Osteoblast (primary cell): ENCODE data around the gene LRRC2. TPM values are rescaled to one million over a fixed set of nuclear protein-coding genes. Genes with fewer than 3 reads are reported as not detected.
"Not testable (repeated sequence)": the region's sequence is repeated elsewhere in the genome, so short reads cannot be mapped to it uniquely, and the experiment has no call there.

Source experiments
- DNase-seq: peaks from one replicate; pipeline ENCODE4 v3.0.0; 2011; ENCODE audit warnings: low spot score, mixed read lengths; ENCODE audit not compliant: insufficient read length; ENCODE audit errors: missing footprints
- H2AFZ ChIP-seq: 2 replicates; pipeline ENCODE4 v1.6.0; 2011; ENCODE audit warnings: mild to moderate bottlenecking, low read length
- H3K27ac ChIP-seq: 2 replicates; pipeline ENCODE4 v1.5.1; 2011; ENCODE audit warnings: mild to moderate bottlenecking, low read depth, low read length, moderate library complexity
- H3K27me3 ChIP-seq: 2 replicates; pipeline ENCODE4 v1.6.0; 2012; ENCODE audit warnings: mild to moderate bottlenecking, control low read depth, inconsistent platforms, low read length, moderate library complexity; ENCODE audit not compliant: insufficient read depth
- H3K36me3 ChIP-seq: 2 replicates; pipeline ENCODE4 v1.5.1; 2011; ENCODE audit warnings: mild to moderate bottlenecking, low read length, control low read depth, moderate library complexity; ENCODE audit not compliant: insufficient read depth
- H3K4me1 ChIP-seq: 2 replicates; pipeline ENCODE4 v1.5.1; 2011; ENCODE audit warnings: mild to moderate bottlenecking, low read length, control low read depth, moderate library complexity; ENCODE audit not compliant: insufficient read depth
- H3K4me2 ChIP-seq: 2 replicates; pipeline ENCODE4 v1.6.0; 2011; ENCODE audit warnings: mild to moderate bottlenecking, low read length; ENCODE audit not compliant: insufficient read depth
- H3K4me3 ChIP-seq: fragments of 200-600 bp; sonication (generic); 3 replicates; pipeline ENCODE4 v1.5.1; 2012; ENCODE audit warnings: mild to moderate bottlenecking, low read length, inconsistent platforms; ENCODE audit not compliant: insufficient read depth
- H3K79me2 ChIP-seq: 2 replicates; pipeline ENCODE4 v1.6.0; 2012; ENCODE audit warnings: mild to moderate bottlenecking, low read length, control low read depth, inconsistent platforms; ENCODE audit not compliant: insufficient read depth
- H3K9me3 ChIP-seq: 2 replicates; pipeline ENCODE4 v1.5.1; 2011; ENCODE audit warnings: low read depth, low read length, control low read depth
- H4K20me1 ChIP-seq: 2 replicates; pipeline ENCODE4 v1.6.0; 2012; ENCODE audit warnings: mild to moderate bottlenecking, low read length, control low read depth; ENCODE audit not compliant: insufficient read depth
- CTCF ChIP-seq: IDR thresholded peaks from 2 replicates; pipeline ENCODE4 v1.5.1; 2011; ENCODE audit warnings: mild to moderate bottlenecking, low read depth, low read length, moderate library complexity; ENCODE audit errors: extremely low read depth
- total RNA-seq: library from RNA; depleted of rRNA; stranded (reverse); fragments of >200 nt; gene quantifications from 2 replicates; pipeline ENCODE4 v1.2.3, GENCODE V29; 2012

The LRRC2 gene
- total RNA-seq, 1 donor = 5.1 TPM

DNA sequence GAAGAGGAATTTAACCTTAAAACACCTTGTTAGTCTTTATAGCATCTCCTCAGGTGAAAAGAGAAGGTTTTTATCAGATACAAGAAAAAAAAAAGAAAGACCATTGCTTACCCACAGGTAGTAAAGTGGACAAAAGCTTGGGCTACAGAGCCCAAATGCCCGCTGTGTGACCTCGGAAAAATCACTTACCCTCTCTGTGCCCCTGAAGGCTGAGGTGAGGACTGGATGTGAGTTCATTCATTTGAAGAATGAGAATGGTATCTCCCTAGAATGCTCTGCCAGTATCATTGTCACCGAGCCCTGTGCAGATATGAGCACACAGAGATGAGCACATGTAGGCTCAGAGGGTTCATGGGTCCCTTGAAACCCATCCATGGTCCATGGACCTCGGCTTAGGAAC, 28.6 kb upstream of the LRRC2 start:
- TF ChIP-seq CTCF = no peak
- H3K36me3 ChIP-seq = no peaks in the 10 kb centered on the region
- no peak overlapping the region for H3K27ac ChIP-seq
- H4K20me1 ChIP-seq = no peaks in the 10 kb centered on the region
- no peaks in the 10 kb centered on the region for H3K4me1 ChIP-seq
- H3K79me2 ChIP-seq = no peaks in the 10 kb centered on the region
- H3K9me3 ChIP-seq = no peaks in the 10 kb centered on the region
- H3K4me2 ChIP-seq = no peak overlapping the region
- H3K4me3 ChIP-seq = no peak overlapping the region
- DNase-seq = no peak
- H3K27me3 ChIP-seq = peaks cover 15% of the 10 kb centered on the region
- H2AFZ ChIP-seq = no peak overlapping the region

DNA sequence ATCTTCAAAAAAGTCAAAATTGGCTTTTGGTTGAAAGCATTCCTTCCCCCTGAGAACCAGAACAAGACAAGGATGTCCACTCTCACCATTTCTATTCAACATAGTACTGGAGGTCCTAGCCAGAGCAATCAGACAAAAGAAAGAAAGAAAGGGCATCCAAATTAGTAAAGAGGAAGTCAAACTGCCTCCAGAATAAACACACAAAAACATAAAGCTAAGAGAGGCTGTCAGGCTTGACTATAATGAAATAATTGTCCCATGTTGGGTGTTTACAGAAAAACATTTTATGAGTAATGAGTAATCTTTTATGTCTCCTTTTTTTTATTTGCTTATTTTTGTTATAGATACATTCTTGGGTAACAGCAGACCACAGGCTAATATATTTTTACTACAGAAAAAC, 27.9 kb upstream of the LRRC2 start:
- H4K20me1 ChIP-seq = no peaks in the 10 kb centered on the region
- no peak for DNase-seq
- no peaks in the 10 kb centered on the region for H3K9me3 ChIP-seq
- no peaks in the 10 kb centered on the region for H3K79me2 ChIP-seq
- H2AFZ ChIP-seq = no peak overlapping the region
- peaks cover 9% of the 10 kb centered on the region for H3K27me3 ChIP-seq
- H3K36me3 ChIP-seq = no peaks in the 10 kb centered on the region
- no peak for TF ChIP-seq CTCF
- no peak overlapping the region for H3K27ac ChIP-seq
- H3K4me3 ChIP-seq = no peak overlapping the region
- H3K4me1 ChIP-seq = no peaks in the 10 kb centered on the region
- H3K4me2 ChIP-seq = no peak overlapping the region

DNA sequence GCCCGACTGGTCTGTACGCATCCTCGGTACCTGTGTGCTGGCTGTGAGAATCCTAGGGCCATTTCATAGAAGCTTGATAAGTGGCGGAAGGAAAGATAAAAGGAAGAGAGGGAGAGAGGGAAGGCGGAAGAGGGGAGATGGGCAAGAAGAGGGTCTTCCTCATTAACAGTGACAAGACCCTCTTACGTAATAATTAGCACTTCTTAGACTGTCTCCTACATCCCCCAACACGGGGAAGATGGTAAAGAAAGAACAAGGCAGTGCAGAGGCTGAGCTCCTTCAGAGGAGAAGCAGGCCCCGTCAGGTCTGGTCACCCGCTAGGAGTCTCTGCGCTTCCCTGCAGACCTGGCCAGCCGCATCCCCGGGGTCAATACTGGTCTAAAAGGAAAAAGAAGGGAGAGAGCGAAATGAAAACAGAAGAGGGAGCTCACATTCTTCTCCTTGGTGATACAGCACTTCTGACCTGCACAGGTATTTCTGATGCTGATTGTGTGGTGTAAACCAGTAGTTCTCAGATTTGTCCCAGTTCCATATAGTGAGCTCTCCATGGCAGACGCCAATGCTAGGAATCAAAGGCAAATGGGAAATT, 27.3 kb upstream of the LRRC2 start:
- Histone ChIP-seq H3K4me2 (no peak overlapping the region), H3K4me3 (no peak overlapping the region), H3K27ac (no peak overlapping the region), H3K9me3 (no peaks in the 10 kb centered on the region), H2AFZ (no peak overlapping the region), H3K4me1 (no peaks in the 10 kb centered on the region), H4K20me1 (no peaks in the 10 kb centered on the region), H3K36me3 (no peaks in the 10 kb centered on the region), H3K79me2 (no peaks in the 10 kb centered on the region), H3K27me3 (peaks cover 7% of the 10 kb centered on the region)
- no peak for DNase-seq
- no peak for TF ChIP-seq CTCF

DNA sequence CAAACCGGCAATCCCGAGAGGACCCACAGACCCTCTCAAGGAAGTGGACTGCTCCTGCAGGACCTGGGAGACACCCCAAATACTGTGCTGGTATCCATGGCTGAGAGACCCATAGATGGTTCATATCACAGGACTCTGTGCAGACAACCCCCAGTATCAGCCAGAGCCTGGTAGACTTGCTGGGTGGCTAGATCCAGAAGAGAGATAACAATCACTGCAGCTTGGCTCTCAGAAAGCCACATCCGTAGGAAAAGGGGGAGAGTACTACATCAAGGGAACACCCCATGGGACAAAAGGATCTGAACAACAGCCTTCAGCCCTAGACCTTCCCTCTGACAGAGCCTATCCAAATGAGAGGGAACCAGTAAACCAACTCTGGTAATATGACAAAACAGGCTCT, 21.2 kb upstream of the LRRC2 start:
- not testable (repeated sequence) for H3K9me3 ChIP-seq

More for the DNA sequence above, 21.2 kb upstream of the LRRC2 start:
- not testable (repeated sequence) for H2AFZ ChIP-seq, H3K4me1 ChIP-seq, H3K27ac ChIP-seq, H3K36me3 ChIP-seq, DNase-seq, H4K20me1 ChIP-seq, H3K4me3 ChIP-seq, H3K79me2 ChIP-seq, H3K4me2 ChIP-seq
- H3K27me3 ChIP-seq = peaks cover 11% of the 10 kb centered on the region
